GM21528 (cell line): ENCODE measurements around the gene SMAD6.
A peak's percentile ranks its signal among the peaks of the same experiment; 100 is the strongest.

Experiments
- ATAC-seq: cut with Tn5 transposase; IDR thresholded peaks from one replicate; pipeline ENCODE4 v1.9.1; 2021; ENCODE audit warnings: mild to moderate bottlenecking, moderate library complexity; ENCODE audit not compliant: unreplicated experiment, low FRiP score

Gene SMAD6

DNA sequence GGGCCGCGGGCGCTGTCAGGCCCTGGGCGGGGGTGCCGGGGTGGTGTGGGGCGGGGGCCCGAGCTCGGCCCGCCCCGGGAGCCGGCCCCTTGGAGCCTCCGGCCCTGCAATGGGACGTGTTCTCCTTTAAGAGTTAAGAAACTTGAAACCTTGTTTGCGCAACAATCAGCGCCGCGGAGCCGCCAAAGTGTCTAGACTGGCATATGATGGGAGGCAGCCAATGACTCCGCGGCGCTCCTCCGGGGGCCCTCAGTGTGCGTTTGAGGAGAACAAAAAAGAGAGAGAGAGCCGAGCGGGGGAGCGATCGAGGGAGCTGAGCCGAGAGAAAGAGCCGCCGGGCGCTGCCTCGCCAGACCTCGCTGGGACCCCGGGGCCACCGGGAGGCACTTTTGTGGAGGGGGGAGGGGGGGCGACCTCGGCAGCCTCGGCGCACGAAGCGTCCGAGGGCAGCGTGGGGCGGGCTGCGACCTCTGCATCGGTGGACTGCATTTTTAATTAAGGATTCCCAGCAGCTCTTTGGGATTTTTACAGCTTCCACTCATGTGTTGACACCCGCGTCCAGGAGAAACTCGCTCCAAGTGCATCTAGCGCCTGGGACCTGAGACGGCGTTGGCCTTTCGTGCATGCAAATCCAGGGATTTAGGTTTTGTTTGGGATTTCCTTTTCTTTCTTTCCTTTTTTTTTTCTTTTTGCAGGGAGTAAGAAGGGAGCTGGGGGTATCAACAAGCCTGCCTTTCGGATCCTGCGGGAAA, at the start of gene SMAD6:
Gene SMAD6, plus strand, starts transcription at position 202 of the 752 bp plus-strand sequence. CDS start 1,023 bp downstream, outside the sequence.
- ATAC-seq, result peak; percentile 27

DNA sequence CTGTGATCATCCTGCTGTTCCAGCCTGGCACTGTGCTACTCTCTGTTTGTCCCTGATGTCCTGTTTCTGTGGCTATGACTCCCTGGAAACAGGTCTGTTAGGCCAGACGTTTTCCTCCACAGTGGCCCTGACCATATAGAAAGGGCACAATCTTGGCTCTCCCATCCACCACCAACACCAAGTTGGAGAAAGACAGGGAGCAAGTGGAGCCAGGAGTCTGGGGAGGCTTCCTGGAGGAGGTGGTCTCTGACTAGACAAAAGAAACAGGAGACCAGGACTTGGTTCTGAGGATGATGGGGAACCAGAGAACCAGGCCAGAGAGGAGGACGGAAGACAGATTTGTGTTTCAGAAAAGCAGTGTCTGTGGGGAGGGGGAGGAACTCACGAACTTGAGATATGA, 49.2 kb upstream of the SMAD6 start:
- no peak for ATAC-seq

DNA sequence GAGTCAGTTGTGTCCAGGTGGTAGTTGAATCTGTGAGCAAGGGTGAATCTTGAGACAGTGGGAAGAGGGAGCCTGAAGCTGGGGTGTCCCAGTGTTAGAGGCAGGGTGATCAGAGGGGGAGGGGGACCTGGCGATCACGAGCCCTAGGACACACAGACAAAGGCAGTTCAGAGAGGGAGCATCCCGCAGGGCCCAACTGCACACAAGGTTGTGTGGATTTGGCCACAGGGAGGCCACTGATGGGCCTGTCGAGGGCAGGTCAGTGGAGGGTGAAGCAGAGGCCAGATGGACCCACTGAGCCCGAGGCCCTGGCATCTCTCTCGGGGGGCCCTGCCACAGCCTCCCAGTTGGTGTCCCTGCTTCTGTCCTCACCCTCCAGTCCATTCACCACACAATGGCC, 48.6 kb upstream of the SMAD6 start:
- no peak for ATAC-seq

DNA sequence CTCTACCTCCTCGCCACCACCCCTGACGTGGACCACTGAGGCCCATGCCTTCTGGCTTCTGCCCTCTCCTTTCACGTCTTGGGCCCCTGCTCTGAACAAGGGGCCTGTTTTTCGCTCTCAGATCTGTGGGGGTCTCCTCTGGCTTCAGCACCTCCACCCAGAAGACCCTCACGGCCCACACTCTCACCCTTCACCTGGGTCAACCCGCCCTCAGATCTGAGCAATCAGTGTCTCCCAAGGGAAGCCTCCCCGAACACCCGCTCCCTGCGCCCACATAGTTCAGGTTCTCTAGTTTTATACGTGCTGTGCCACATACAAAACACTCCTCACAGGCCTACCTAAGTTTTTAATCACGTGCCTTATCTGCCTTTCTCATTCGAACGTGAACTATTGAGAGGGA, 48.2 kb upstream of the SMAD6 start:
- ATAC-seq, result no peak

DNA sequence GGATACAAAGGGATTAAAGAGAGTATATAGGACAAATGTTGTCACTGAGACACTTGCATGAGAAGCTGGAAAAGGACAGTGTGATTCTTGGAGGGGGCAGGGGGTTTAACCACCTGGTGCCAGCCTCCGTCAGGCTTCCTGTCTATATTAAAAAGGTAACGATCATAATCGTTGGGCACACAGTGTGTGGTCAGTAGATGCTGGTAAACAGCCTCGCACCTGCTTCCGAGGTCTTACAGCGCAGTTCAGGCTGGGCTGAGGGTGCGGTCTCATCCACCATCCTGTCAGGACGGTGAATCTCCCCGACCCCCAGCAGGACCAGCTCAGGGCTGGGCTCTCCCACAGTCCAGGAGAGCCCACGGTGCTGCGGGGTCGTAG, 47.7 kb upstream of the SMAD6 start:
- no peak for ATAC-seq

DNA sequence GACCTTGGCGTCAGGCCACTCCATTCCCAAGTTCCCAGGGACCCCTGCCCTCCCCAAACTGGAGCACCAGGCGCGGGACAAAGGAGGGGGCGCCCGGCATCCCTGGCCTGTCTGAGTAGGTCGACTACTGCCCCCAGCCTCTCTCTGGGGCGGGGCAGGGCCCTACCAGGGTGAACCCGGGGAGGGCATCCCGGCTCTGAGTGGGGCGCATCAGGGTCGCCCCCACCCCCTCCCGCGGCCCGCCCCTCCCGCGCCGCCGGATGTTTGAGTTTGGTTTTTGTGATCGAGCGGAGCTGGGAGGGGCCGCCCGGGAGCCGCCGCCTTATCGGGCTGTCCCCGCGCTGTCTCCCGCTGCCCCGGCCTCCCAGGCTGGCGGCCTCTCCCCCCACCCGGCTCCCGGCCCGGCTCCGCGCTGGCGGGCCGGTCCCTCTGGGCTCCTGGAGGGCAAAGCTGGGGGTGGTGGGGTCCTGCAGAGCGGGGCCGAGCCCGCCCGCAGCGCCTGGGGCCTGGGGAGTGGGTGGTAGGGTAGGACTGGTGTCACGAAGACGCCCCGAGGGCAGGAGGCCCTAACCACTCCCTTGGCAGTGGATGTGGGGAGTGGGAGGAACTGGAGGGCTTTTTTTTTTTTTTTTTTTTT, 47.2 kb upstream of the SMAD6 start:
- no peak for ATAC-seq

DNA sequence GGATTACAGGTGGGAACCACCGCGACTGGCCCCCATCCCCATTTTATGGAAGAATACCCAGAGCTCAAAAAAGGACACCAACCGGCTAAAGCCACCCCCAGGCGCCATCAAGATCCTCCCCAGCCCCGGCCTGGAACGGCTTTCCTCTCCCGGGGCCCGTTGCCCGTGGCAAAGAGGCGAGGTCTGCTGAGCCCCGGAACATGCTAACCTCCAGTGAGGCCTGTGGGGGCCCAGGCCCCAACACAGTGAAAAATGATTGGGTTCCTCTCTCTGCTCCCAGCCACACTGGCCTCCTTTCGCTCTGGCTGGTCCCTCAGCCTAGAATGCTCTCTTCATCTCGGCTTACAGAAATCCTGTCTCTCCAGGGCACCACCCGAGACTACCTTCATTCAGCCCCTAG, 46.5 kb upstream of the SMAD6 start:
- ATAC-seq, result no peak

DNA sequence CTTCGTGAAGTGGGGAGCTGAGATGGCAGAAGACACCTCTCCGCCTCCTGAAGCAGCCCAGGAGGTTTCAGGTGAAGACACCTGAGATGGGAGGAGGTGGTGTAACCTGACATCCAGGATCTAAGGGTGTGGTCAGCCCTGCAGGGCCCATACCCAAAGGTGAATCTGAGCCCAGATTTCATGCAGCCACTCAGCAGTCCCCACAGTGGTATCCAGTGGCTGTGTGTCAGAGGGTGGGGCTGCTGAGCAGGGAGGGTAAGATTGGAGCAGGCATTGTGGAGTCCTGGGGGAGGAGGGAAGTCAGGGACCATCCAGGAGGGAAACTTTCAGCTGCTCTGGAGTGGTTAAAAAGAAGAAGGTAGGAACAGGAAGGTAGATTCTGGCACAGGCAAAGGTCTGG, 46.0 kb upstream of the SMAD6 start:
- ATAC-seq, result no peak

DNA sequence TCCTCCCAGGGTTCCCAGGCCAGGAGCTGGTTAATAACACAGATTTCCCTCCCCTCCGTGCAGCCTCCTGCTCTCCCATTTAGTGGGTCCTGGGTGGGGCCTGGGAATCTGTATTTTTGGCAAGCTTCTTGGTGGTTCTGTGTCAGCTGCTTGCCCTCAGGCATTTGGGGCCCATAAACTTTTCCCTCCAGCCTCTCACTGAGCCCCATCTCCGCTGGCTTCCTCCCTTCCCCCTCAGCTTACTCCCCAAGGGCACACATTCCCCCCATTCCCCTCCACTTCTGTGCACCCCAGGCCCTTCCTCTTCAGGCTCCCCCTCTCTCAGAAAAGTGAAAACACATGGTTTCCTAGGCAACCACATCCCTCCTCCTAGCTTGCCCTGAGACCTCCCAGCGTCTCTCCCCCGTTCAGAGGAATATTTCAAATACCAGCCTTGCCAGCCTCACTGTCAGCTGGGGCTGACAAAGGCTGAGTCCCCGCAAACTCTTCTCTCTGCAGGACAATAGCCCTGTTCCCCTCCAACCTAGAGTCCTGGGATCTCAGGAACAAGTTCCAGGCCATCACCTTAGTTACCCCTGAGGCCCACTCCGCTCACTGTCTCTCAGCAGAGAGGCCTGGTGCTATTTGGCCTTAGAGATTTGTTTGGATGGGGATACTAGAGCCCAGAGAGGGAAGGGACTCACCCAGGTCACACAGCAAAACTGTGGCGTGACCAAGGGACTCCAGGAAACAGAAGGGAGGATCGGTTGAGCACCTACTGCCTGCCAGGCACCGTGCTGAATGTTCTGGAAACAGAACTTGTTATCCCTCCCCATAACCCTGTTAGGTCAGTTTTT, 44.6 kb upstream of the SMAD6 start:
- no peak for ATAC-seq

DNA sequence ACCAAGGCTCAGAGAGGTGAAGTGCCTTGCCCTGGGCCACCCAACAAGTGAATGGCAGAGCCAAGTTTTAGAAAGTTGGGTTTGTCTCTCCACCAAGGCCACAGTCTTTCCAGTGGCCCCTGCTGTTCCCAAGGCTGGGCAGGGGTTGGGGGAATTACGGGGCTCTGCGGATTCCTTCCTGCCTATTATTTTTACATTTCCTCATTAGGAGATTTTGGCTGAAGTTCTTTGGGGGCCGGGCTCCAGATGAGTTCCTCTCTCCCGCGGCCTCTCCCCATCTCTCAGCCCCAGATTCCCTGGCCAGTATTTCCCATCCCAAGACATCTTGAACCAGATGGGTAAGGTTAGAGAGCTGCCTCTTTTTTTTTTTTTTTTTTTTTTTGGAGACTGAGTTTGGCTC, 44.0 kb upstream of the SMAD6 start:
- no peak for ATAC-seq

DNA sequence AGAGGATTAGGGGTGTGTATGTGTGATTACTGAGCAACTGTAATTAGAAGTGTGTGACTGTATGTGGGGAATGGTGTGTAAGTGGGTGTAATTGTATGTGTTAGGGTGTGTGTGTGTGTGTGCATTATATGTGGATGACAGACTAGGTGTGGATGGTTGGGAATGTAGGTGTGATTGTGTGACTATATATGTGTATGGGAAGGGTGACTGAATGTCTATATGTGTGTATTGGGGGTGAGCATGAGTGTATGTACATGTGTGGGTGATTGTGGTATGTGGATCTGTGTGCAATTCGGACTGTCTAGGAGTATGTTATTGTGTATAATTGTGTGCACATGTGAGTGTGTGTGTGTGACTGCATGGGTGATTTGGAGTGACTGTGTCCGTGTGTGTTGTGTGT, 43.2 kb upstream of the SMAD6 start:
- ATAC-seq, result no peak

DNA sequence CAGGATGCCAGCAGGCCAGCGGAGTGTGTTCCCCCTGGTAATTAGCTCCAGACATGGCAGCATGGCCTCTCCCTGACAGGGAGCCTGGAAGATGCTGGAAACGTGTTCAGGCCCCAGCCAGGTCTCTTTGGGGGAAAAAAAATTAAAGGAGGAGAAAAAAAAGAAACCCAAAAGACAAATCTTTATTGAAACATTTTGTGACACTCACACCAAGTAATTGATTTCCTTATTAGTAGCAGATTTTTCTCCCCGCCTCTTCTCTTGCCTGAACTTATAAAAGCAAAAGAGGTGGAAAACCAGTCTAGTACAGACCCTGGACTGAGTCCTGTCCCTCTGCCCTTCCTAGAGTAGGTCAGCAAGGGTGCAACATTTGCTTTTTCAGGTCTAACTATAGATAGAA, 42.7 kb upstream of the SMAD6 start:
- ATAC-seq, result no peak

DNA sequence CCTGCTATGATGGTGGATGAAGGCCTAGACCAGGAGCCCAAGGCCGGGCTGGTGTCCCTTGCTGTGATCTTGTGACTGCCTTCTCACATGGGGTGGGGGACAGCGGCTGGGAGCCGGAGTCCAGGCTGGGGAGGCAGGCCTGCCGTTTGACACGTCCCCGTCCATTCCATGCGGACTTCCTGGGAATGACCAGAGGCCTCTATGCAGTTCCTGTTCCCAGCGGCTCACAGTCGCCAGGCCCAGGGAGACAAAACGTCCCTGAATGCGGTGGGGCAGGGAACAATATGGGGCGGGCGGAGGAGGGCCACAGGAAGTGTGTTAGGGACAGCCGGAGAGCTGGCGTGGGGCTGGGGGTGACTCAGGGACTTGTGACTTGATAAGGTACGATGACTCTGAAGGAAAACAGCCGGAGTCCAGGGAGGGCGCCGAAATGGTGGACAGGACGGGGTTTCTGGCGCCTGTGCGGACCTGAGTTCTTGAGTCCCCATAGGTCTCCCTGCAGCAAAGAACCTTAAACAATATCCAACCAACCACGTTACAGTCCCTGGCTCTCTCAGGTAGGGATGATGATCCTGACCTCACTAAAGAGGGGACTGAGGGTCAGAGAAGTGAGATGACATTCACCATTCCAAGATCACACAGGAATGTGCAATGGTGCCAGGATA, 40.5 kb upstream of the SMAD6 start:
- ATAC-seq, result no peak

DNA sequence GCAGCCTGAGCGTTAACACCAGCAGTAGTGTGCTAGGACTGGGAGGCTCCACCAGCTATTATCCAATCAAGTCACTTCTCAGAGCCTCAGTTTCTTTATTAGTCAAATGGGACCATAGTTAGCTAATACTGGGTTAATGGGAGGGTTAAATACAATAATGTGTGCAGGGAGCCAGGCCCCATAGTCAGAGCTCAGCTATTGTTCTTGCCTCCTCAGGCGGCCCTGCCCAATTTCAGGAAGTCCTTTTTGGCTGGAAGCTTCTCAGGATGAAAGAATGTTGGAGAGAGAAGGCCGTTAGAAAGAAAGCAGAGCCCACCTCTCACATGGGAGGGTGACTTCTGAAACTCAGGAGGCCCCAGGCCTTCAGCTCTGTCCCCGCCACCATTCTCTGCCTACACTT, 39.5 kb upstream of the SMAD6 start:
- ATAC-seq, result no peak

DNA sequence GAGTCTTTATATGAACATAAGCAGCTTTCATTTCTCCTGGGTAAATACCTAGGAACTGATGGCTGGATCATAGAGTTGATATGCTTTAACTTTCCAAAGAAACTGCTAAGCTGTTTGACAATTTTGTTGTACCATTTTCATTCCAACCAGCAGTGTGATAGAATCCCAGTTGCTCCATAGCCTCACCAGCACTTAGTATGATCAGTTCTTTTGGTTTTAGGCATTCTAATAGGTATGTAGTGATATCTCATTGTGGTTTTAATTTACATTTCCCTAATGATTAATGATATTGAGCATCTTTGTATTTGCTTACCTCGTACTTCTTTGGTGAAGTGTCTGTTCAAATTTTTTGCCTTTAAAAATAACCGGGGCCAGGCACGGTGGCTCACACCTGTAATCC, 38.4 kb upstream of the SMAD6 start:
- ATAC-seq, result no peak

DNA sequence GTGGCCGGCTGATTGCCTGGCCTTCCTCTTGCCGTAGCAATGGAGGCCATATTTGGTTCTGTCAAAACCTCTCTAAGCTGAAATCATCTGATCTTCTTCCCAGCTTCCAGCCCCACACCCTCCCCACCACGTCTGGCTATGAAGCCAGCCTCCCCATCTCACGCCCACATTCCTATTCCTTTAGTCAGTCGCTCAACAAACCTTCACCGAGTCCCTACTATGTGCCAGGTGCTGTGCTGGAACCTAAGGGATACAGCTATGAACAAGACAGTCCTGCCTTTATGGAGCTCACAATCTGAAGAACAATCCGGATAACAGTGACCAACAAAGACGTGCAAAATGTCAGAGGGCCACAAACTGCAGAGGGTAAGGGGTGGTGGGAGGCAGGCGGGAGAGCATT, 31.9 kb upstream of the SMAD6 start:
- ATAC-seq, result no peak

DNA sequence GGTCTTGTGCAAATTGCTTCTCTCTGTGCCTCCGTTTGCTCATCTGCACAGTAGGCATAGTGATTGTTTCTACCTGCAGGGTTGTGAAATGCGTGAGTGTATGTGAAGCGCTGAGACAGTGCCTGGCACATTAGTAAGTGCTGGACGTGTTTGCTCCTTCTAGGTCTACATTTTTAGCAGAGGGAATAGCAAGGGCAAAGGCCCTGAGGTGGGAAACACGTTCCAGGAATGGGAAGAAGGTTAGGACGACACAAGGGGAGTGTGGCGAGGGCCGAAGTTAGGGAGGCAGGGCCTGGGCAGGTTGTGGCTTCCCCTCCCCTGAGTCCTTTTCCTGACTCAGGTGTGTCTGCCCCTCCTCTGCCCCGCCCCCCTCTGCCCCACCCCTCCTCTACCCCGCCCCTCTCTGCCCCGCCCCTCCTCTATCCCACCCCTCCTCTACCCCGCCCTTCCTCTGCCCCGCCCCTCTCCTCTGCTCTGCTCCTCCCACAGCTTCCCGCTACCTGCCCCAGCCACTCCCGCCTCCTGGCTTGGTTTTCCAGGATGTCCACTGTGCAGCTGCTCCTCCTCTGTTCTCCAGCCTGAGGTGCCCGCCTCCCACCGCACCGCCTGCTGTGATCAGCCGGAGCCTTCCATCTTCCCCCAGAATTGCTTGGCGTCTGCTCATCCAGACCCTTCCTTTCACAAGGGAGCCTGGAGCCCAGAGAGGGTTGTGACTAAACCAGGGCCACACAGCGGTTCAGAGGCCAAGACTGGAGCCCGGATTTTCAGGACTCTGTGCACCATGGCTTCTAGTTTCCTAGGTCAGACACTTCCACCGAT, 31.1 kb upstream of the SMAD6 start:
- no peak for ATAC-seq

DNA sequence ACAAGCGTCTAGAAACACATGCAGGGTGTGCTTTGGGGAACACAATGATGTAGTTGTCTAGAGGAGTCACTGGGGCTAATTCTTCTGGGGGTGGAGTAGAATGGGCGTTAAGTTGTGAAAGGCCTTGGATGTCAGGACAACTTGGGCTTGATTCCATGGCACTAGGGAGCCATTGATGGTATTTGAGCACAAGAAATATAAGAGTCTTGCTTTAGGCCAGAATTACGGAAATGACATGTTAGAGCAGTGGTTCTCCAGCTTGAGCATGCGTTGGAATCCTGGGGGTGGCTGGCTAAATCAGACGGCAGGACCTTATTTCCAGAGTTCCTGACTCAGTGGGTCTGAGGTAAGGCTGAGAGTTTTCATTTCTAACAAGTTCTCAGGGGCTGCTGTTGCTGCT, 29.2 kb upstream of the SMAD6 start:
- no peak for ATAC-seq

DNA sequence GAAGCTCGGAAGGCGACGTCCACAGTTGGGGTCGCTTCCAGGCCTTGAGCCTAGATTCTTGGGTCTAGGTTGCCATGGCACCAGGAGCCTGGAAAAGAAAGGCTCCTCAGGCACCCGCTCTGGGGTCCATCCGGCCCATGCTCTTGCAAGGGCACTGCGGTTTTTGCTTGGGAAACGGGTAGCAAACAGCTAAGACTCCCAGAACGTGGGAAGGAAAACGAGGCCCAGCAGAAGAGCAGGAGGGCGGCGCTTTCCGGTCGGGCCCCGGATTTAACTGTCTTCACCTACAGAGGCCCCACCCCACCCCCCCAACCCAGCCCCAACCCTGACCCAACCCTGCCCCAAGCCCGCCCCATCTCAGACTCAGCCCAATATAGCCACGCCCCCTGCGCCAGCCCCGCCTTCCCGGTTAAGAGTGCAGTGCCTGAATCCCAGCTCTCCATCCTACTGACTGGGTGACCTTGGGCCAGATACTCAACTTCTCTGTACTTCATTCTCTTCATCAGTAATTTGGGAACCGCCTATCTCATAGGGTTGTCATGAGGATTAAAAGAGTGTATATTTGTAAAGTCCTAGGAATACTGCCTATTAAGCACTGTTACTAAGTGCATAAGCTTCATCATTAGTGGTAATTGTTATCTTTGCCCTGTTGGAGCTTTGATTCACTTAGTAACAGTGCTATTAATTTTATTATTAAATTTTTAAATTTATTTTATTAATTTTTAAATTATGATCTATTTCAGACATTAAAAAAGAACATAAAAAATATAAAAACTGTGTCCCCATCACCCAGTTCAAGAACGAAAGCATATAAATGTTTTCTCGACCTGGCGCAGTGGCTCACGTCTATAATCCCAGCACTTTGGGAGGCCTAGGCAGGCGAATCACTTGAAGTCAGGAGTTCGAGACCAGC, 28.4 kb upstream of the SMAD6 start:
- no peak for ATAC-seq
